ENCODE results near the gene PHLPP2.

GRCh38 chr16:71658771-71659170, 65.7 kb downstream of the PHLPP2 start:
- TF ChIP-seq CTCF (IDR thresholded peaks at IDR 0.05; ENCODE audit: poor library complexity): no peak
- TF ChIP-seq EZH2 (IDR thresholded peaks at IDR 0.05; ENCODE audit: borderline replicate concordance): no peak

All from hepatocyte (in vitro differentiated cells).